HEK293 (cell line): ENCODE measurements around the gene EGFLAM.

ENCODE experiments used
- CTCF ChIA-PET: fragments of 350-600 bp; formaldehyde crosslinking; extraction: SDS; loops from one replicate; lab custom pipeline; 2021; ENCODE audit warnings: antibody characterized with exemption; lab: Yijun Ruan, JAX
- POLR2A ChIA-PET: fragments of 300-600 bp; formaldehyde crosslinking; extraction: SDS; loops from one replicate; lab custom pipeline; 2020; ENCODE audit warnings: antibody characterized with exemption, inconsistent platforms; lab: Yijun Ruan, JAX
- H3K27ac ChIP-seq: fragments of 200-500 bp; sonication (Bioruptor generic); 2 replicates; pipeline ENCODE4 v1.5.1; 2014; ENCODE audit warnings: low read depth, low read length, control low read depth, inconsistent platforms; ENCODE audit errors: extremely low read depth
- H3K36me3 ChIP-seq, 2 experiments: fragments of 200-500 bp in 1 of 2; sonication (Bioruptor generic) in 1 of 2; 1 replicate in 1 of 2; 2 replicates in 1 of 2; pipeline ENCODE4 v1.5.1; 2014 to 2017; ENCODE audit warnings: inconsistent platforms in 2 of 2, low read length in 2 of 2; ENCODE audit not compliant: control insufficient read depth in 2 of 2, insufficient read depth in 1 of 2
- H3K4me1 ChIP-seq: fragments of 200-500 bp; sonication (Bioruptor generic); 2 replicates; pipeline ENCODE4 v1.5.1; 2014; ENCODE audit warnings: mild to moderate bottlenecking, low read length, inconsistent platforms; ENCODE audit not compliant: control insufficient read depth, insufficient read depth
- H3K4me3 ChIP-seq: 2 replicates; pipeline ENCODE4 v1.5.1; 2011; ENCODE audit warnings: low read depth, mild to moderate bottlenecking, control low read depth, low read length, moderate library complexity
- H3K9me3 ChIP-seq: fragments of 200-500 bp; sonication (Bioruptor generic); 2 replicates; pipeline ENCODE4 v1.5.1; 2014; ENCODE audit warnings: low read depth, low read length, inconsistent platforms; ENCODE audit not compliant: control insufficient read depth, insufficient read depth
- BCL6B ChIP-seq: fragments of 450-650 bp; formaldehyde crosslinking; IDR thresholded peaks from 2 replicates; pipeline ENCODE4 v1.5.1; 2017; ENCODE audit warnings: missing biosample characterization, missing genetic modification characterization
- CTCF ChIP-seq: fragments of 450-650 bp; formaldehyde crosslinking; IDR thresholded peaks from 2 replicates; pipeline ENCODE4 v1.5.1; 2016; ENCODE audit warnings: missing biosample characterization, missing genetic modification characterization
- GFI1B ChIP-seq: fragments of 450-650 bp; formaldehyde crosslinking; IDR thresholded peaks from 2 replicates; pipeline ENCODE4 v1.5.1; 2016; ENCODE audit warnings: missing biosample characterization, missing genetic modification characterization
- GLIS2 ChIP-seq: fragments of 450-650 bp; formaldehyde crosslinking; IDR thresholded peaks from 2 replicates; pipeline ENCODE4 v1.5.1; 2016; ENCODE audit warnings: missing biosample characterization, missing genetic modification characterization
- HOXA7 ChIP-seq: sonication (generic); formaldehyde crosslinking; IDR thresholded peaks from 2 replicates; pipeline ENCODE4 v1.8.1; 2022; ENCODE audit warnings: missing genetic modification reagents, borderline replicate concordance
- KLF16 ChIP-seq: fragments of 450-650 bp; formaldehyde crosslinking; IDR thresholded peaks from 2 replicates; pipeline ENCODE4 v1.5.1; 2017; ENCODE audit warnings: missing biosample characterization, missing genetic modification characterization
- REPIN1 ChIP-seq: fragments of 450-650 bp; formaldehyde crosslinking; IDR thresholded peaks from 2 replicates; pipeline ENCODE4 v1.5.1; 2017; ENCODE audit warnings: missing biosample characterization, missing genetic modification characterization, low read depth
- ZBTB7A ChIP-seq: fragments of 450-650 bp; formaldehyde crosslinking; IDR thresholded peaks from 2 replicates; pipeline ENCODE4 v1.5.1; 2016; ENCODE audit warnings: low read depth, missing biosample characterization, missing genetic modification characterization
- ZEB2 ChIP-seq: fragments of 450-650 bp; formaldehyde crosslinking; IDR thresholded peaks from 2 replicates; pipeline ENCODE4 v1.5.1; 2016; ENCODE audit warnings: missing biosample characterization, missing genetic modification characterization
- ZNF138 ChIP-seq: fragments of 450-650 bp; formaldehyde crosslinking; IDR thresholded peaks from 2 replicates; pipeline ENCODE4 v1.5.1; 2016; ENCODE audit warnings: missing biosample characterization, missing genetic modification characterization, borderline replicate concordance
- ZNF23 ChIP-seq: fragments of 450-650 bp; formaldehyde crosslinking; IDR thresholded peaks from 2 replicates; pipeline ENCODE4 v1.5.1; 2016; ENCODE audit warnings: missing biosample characterization, missing genetic modification characterization, borderline replicate concordance
- ZNF239 ChIP-seq: fragments of 450-650 bp; formaldehyde crosslinking; IDR thresholded peaks from 2 replicates; pipeline ENCODE4 v1.5.1; 2016; ENCODE audit warnings: missing biosample characterization, missing genetic modification characterization
- ZNF266 ChIP-seq: fragments of 450-650 bp; formaldehyde crosslinking; IDR thresholded peaks from 2 replicates; pipeline ENCODE4 v1.5.1; 2016; ENCODE audit warnings: missing biosample characterization, missing genetic modification characterization, low read depth
- ZNF274 ChIP-seq, 2 experiments: fragments of 200-500 bp in 1 of 2; fragments of 450-650 bp in 1 of 2; sonication (Bioruptor generic) in 1 of 2; formaldehyde crosslinking in 1 of 2; IDR thresholded peaks; 2 replicates each; pipeline versions ENCODE4 v1.5.1 to v1.6.1; 2014 to 2016; ENCODE audit warnings: borderline replicate concordance in 1 of 2, inconsistent platforms in 1 of 2, low read length in 1 of 2, missing biosample characterization in 1 of 2, missing genetic modification characterization in 1 of 2
- ZNF311 ChIP-seq: fragments of 450-650 bp; formaldehyde crosslinking; IDR thresholded peaks from 2 replicates; pipeline ENCODE4 v1.5.1; 2017; ENCODE audit warnings: missing biosample characterization, missing genetic modification characterization, borderline replicate concordance
- ZNF324 ChIP-seq: fragments of 450-650 bp; formaldehyde crosslinking; IDR thresholded peaks from 2 replicates; pipeline ENCODE4 v1.5.1; 2016; ENCODE audit warnings: missing biosample characterization, missing genetic modification characterization
- ZNF398 ChIP-seq: fragments of 450-650 bp; formaldehyde crosslinking; IDR thresholded peaks from 2 replicates; pipeline ENCODE4 v1.5.1; 2017; ENCODE audit warnings: missing biosample characterization, missing genetic modification characterization
- ZNF449 ChIP-seq: fragments of 450-650 bp; formaldehyde crosslinking; IDR thresholded peaks from 2 replicates; pipeline ENCODE4 v1.5.1; 2017; ENCODE audit warnings: missing biosample characterization, mild to moderate bottlenecking, missing genetic modification characterization, moderate library complexity
- ZNF48 ChIP-seq: fragments of 450-650 bp; formaldehyde crosslinking; IDR thresholded peaks from 2 replicates; pipeline ENCODE4 v1.5.1; 2016; ENCODE audit warnings: missing biosample characterization, missing genetic modification characterization
- ZNF501 ChIP-seq: fragments of 450-650 bp; formaldehyde crosslinking; IDR thresholded peaks from 2 replicates; pipeline ENCODE4 v1.5.1; 2016; ENCODE audit warnings: missing biosample characterization, missing genetic modification characterization
- ZNF571 ChIP-seq: fragments of 450-650 bp; formaldehyde crosslinking; IDR thresholded peaks from 2 replicates; pipeline ENCODE4 v1.5.0; 2017; ENCODE audit warnings: missing biosample characterization, missing genetic modification characterization
- ZNF624 ChIP-seq: fragments of 450-650 bp; formaldehyde crosslinking; IDR thresholded peaks from 2 replicates; pipeline ENCODE4 v1.5.1; 2017; ENCODE audit warnings: missing biosample characterization, missing genetic modification characterization

EGFLAM gene

GRCh38 chr5:38367410-38367809, 109.1 kb downstream of the EGFLAM start:
- POLR2A ChIA-PET = no interaction called here
- H3K27ac ChIP-seq = no peak overlapping the region
- no peak overlapping the region for H3K4me3 ChIP-seq
- H3K36me3 ChIP-seq = no peaks in the 10 kb centered on the region
- no peaks in the 10 kb centered on the region for H3K9me3 ChIP-seq
- TF ChIP-seq ZNF501 (tag by site-specific recombination) (no peak), ZNF624 (no peak), ZNF311 (no peak), ZNF239 (tag by site-specific recombination) (no peak), REPIN1 (no peak), ZNF398 (tag by site-specific recombination) (no peak), CTCF (tag by site-specific recombination) (no peak), ZNF324 (tag by site-specific recombination) (no peak), KLF16 (tag by site-specific recombination) (no peak), ZNF23 (tag by site-specific recombination) (no peak), ZNF571 (tag by site-specific recombination) (no peak), HOXA7 (CRISPR knock-in tag) (no peak), ZBTB7A (tag by site-specific recombination) (no peak), ZNF48 (no peak), GLIS2 (tag by site-specific recombination) (no peak), GFI1B (tag by site-specific recombination) (no peak)
- no peaks in the 10 kb centered on the region; the same call in 1 of the 2 replicates for H3K4me1 ChIP-seq
- CTCF ChIA-PET = no interaction called here

GRCh38 chr5:38367966-38368365, 109.6 kb downstream of the EGFLAM start:
- no peaks in the 10 kb centered on the region for H3K36me3 ChIP-seq
- H3K27ac ChIP-seq = no peak overlapping the region
- H3K9me3 ChIP-seq = no peaks in the 10 kb centered on the region
- TF ChIP-seq ZEB2 (tag by site-specific recombination) (no peak), ZNF138 (tag by site-specific recombination) (no peak), ZNF398 (tag by site-specific recombination) (no peak), ZNF274 (IDR thresholded peaks at IDR 0.05; ENCODE audit: low read length) (no peak), ZNF274 (tag by site-specific recombination; IDR thresholded peaks at IDR 0.05; ENCODE audit: borderline replicate concordance) (no peak), ZNF266 (tag by site-specific recombination) (no peak), ZNF449 (no peak), BCL6B (tag by site-specific recombination) (no peak)
- no peaks in the 10 kb centered on the region; the same call in 1 of the 2 replicates for H3K4me1 ChIP-seq
- ChIA-PET POLR2A (no interaction called here), CTCF (interaction anchor here (0.6 kb wide), 1 partner anchor 184 kb away, joined by 5 read pairs; no protein-coding TSS in a partner anchor)
- H3K4me3 ChIP-seq = no peak overlapping the region
